Psoas muscle (tissue), 8 donors: Measurements from ENCODE around the gene CCDC18. TPM values are rescaled to one million over a fixed set of nuclear protein-coding genes. Genes with fewer than 3 reads are reported as not detected.

Experiments used
- ATAC-seq, 4 donors: fragments of 200-7000 bp; cut with Tn5 transposase; one replicate each; pipeline ENCODE4 v1.9.1; 2020; ENCODE audit warnings: moderate library complexity in 3 of 4, mild to moderate bottlenecking in 2 of 4
- DNase-seq, 2 donors: peaks; one replicate each; pipeline ENCODE4 v3.0.0-alpha.2; 2020
- H3K27ac ChIP-seq: fragments of 200-600 bp; one replicate; pipeline ENCODE4 v1.8.0; 2022
- H3K27me3 ChIP-seq, 3 donors: fragments of 200-600 bp in 1 of 3; one replicate each; pipeline versions ENCODE4 v1.6.1 to v1.8.0; 2013 to 2022; ENCODE audit warnings: low read length in 2 of 3, mild to moderate bottlenecking in 2 of 3, moderate library complexity in 1 of 3; ENCODE audit not compliant: insufficient read depth in 3 of 3
- H3K36me3 ChIP-seq, 2 donors: fragments of 200-600 bp in 1 of 2; one replicate each; pipeline versions ENCODE4 v1.6.1 to v1.8.0; 2013 to 2022; ENCODE audit warnings: low read depth in 1 of 2, mild to moderate bottlenecking in 1 of 2, moderate library complexity in 1 of 2; ENCODE audit not compliant: insufficient read depth in 1 of 2
- H3K4me1 ChIP-seq: fragments of 200-600 bp; one replicate; pipeline ENCODE4 v1.8.0; 2022
- H3K4me3 ChIP-seq: fragments of 200-600 bp; one replicate; pipeline ENCODE4 v1.8.0; 2022; ENCODE audit warnings: mild to moderate bottlenecking
- H3K9me3 ChIP-seq: fragments of 200-600 bp; one replicate; pipeline ENCODE4 v1.8.0; 2022
- WGBS, 3 donors: extraction: QIAGEN DNeasy Blood & Tissue Kit; methylation state at CpG; one replicate each; pipeline versions ENCODE4 v1.1.6 to v1.1.7; 2013; 5-methylcytosine and 5-hydroxymethylcytosine counted together
- intact Hi-C, 2 donors: fragments of 100-400 bp; cut with DNase I; formaldehyde crosslinking; loops; one replicate each; pipeline versions ENCODE4 v1.11.0 to v1.14.2; 2022
- polyA plus RNA-seq, 3 donors: library from polyadenylated mRNA; stranded (reverse); fragments of 200-250 nt; gene quantifications; one replicate each; pipeline ENCODE4 v1.2.3, GENCODE V29; 2013
- total RNA-seq, 4 donors: library from RNA; stranded (reverse); fragmentation: NEBNext Ultra II Directional in 2 of 4; extraction: Animal tissue kit (Norgen Biotek cat#: 25700) in 2 of 4; gene quantifications; one replicate each; pipeline versions ENCODE4 v1.2.1 to v1.2.4, GENCODE V29; 2021 to 2023
- TF ChIP-seq, protein P1 (sequence below): fragments of 200-600 bp; IDR thresholded peaks from one replicate; pipeline ENCODE4 v1.8.0; 2022; ENCODE audit warnings: antibody characterized with exemption
- donor health status: healthy with polysubstance abuse.
- donor health status: DM: no; HTN: no; CAD: no; lungs with moderate emphysema.
- donor health status: Bipolar disorder and iron deficiency.
- donor health status: healthy.
- donor health status: DM: yes; HTN: yes; CAD: no.
- donor health status: DM: no; HTN: no; CAD: no.
- donor health status: DM: no; HTN: no; CAD: no.
- donor health status: DM: yes; HTN: yes; CAD: no.

The CCDC18 gene
- total and polyA plus RNA-seq, 7 donors, result 3.1 to 4.6 (median 4.0) TPM

DNA sequence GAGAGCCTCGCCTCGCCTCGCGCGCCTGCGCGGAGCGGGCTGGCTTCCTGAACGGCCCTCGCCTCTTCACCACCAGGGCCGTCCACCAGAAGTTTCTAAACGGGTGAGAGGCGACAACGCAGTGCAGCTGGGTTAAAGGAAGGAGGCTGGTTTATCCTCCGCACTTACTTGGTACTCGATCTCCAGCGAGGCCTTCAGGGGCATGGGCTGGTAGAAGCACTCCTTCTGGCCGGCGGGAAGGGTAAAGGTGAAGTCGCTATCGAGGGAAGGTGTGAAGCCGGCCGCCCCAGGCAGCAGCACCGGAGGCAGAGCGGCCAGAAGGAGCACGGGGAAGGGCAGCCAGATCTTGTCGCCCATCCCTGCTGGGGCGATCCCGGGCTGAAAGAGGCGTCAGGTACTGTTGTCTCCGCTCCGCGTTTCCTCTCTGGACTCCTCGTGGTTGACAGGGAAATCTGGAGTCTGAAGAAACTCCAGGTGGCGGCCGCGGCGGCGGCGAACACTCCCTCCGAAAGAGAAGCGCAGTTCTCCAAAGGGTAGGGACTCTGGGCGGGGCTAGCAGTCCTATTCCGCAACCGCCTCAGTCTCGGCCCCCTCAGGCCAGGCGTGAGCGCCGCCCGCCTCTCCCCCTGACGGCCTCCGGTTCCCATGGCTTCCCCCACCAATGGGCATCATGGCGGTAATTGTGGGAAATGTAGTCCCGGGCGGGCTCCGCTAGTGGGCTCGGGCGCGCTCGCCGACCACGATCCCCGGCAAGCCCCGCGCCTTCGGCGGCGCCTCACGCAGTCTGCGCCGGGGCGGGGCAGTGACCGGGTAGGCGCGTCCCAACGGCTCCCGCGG, 420 bp upstream of the CCDC18 start, which contains the start of gene TMED5:
TMED5 (minus strand) TSS at position 528 of the 837 bp plus-strand sequence; CDS start at position 357, 171 bp downstream.
- H3K36me3 ChIP-seq, result peaks cover 0 to 3% of the 10 kb centered on the region in 2 donors
- H3K27me3 ChIP-seq, result no peaks in the 10 kb centered on the region
- peaks cover 24% of the 10 kb centered on the region for H3K4me1 ChIP-seq
- H3K27ac ChIP-seq, result peak within 1 kb of the TSS; percentile 99
- intact Hi-C loops, result loop anchor here (5.0 kb wide), 1 partner anchor 103 kb away; the partner anchor contains the start of gene MTF2 (in 2 of the 2)
- DNase-seq (peak; percentile 98 to 99), ATAC-seq (peak; percentile 95 to 96 (median 96))
- WGBS, 3 donors, result 0% methylated on average over 73 to 78 of the region's 78 CpGs
- peak within 1 kb of the TSS; percentile 85 for H3K4me3 ChIP-seq
- TF ChIP-seq, protein P1, sequence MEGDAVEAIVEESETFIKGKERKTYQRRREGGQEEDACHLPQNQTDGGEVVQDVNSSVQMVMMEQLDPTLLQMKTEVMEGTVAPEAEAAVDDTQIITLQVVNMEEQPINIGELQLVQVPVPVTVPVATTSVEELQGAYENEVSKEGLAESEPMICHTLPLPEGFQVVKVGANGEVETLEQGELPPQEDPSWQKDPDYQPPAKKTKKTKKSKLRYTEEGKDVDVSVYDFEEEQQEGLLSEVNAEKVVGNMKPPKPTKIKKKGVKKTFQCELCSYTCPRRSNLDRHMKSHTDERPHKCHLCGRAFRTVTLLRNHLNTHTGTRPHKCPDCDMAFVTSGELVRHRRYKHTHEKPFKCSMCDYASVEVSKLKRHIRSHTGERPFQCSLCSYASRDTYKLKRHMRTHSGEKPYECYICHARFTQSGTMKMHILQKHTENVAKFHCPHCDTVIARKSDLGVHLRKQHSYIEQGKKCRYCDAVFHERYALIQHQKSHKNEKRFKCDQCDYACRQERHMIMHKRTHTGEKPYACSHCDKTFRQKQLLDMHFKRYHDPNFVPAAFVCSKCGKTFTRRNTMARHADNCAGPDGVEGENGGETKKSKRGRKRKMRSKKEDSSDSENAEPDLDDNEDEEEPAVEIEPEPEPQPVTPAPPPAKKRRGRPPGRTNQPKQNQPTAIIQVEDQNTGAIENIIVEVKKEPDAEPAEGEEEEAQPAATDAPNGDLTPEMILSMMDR, result peak; percentile 27
- H3K9me3 ChIP-seq, result no peaks in the 10 kb centered on the region

DNA sequence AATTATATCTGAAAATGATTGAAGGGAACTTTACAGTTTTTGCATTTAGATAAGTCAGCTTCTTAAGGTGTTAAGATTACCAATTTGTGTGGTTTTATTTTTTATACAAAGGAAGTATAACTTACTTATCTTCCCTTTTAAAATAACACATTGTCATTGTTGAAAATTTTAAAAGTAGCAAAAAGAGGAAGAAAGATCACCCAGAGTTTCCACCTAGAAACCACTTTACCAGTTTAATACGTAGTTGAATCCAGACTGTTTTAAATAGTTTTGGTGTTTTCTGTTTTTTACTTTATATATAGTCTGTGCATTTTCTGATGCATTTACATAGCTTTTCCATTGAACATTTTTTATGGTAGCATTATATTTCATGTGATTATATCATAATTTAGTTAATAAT, 6.1 kb downstream of the CCDC18 start:
- WGBS, 3 donors, result 85 to 92% (median 89%) methylated on average over 1 of the region's 1 CpG
- intact Hi-C loops, result no loop called here
- Histone ChIP-seq H3K9me3 (no peaks in the 10 kb centered on the region), H3K27ac (no peak overlapping the region), H3K4me1 (no peaks in the 10 kb centered on the region), H3K36me3 (no peaks in the 10 kb centered on the region), H3K27me3 (no peaks in the 10 kb centered on the region), H3K4me3 (no peak overlapping the region)
- TF ChIP-seq, protein P1, result no peak
- ATAC-seq (no peak), DNase-seq (no peak)

GRCh38 chr1:93190432-93190831, 9.9 kb downstream of the CCDC18 start:
- ATAC-seq (no peak), DNase-seq (no peak)
- intact Hi-C loops, result no loop called here
- Histone ChIP-seq H3K9me3 (no peaks in the 10 kb centered on the region), H3K27me3 (no peaks in the 10 kb centered on the region), H3K4me1 (no peaks in the 10 kb centered on the region), H3K27ac (no peak overlapping the region), H3K36me3 (peaks cover 0 to 7% of the 10 kb centered on the region in 2 donors), H3K4me3 (no peak overlapping the region)
- TF ChIP-seq, protein P1, result no peak
- 96 to 100% (median 97%) methylated on average over 3 of the region's 3 CpGs for WGBS, 3 donors

- WGBS, 3 donors, result 91 to 95% (median 94%) methylated on average over 4 of the region's 4 CpGs
- ATAC-seq (no peak), DNase-seq (no peak)
- H3K4me1 ChIP-seq, result no peaks in the 10 kb centered on the region
- no peaks in the 10 kb centered on the region for H3K9me3 ChIP-seq
- H3K36me3 ChIP-seq, result peaks cover 0 to 7% of the 10 kb centered on the region in 2 donors
- intact Hi-C loops, result no loop called here
- no peaks in the 10 kb centered on the region for H3K27me3 ChIP-seq
- H3K4me3 ChIP-seq, result no peak overlapping the region
- H3K27ac ChIP-seq, result no peak overlapping the region
- TF ChIP-seq, protein P1, result no peak
These were observed 13.9 kb downstream of the CCDC18 start for GRCh38 chr1:93194231-93194990.
